Measurements from ENCODE around the gene PPP4R2.

DNA sequence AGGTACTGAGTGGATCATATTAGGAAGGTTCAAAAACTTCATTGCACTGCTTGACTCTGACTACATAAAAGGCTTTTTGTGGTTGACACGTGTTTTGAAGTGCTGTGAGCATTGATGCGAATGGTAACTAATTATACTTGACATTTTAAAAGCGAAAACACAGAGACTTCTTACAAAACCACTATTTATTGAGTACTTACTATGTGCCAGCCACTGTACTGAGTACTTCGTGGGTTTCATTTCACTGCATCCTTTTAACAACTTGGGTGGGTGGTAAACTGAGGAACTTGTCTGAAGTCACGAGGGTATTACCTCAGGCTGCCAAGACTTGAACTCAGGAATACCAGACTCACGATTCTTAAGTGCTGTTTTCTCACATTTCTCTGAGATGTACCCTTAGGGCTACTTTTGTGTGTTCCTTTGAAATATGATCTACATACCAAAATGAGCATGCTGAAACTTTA is 45.3 kb upstream of the PPP4R2 start:
- no peak for TF ChIP-seq EZH2 (IDR thresholded peaks at IDR 0.05; ENCODE audit: low read depth, low read length, severe bottlenecking)
- TF ChIP-seq, protein P1, sequence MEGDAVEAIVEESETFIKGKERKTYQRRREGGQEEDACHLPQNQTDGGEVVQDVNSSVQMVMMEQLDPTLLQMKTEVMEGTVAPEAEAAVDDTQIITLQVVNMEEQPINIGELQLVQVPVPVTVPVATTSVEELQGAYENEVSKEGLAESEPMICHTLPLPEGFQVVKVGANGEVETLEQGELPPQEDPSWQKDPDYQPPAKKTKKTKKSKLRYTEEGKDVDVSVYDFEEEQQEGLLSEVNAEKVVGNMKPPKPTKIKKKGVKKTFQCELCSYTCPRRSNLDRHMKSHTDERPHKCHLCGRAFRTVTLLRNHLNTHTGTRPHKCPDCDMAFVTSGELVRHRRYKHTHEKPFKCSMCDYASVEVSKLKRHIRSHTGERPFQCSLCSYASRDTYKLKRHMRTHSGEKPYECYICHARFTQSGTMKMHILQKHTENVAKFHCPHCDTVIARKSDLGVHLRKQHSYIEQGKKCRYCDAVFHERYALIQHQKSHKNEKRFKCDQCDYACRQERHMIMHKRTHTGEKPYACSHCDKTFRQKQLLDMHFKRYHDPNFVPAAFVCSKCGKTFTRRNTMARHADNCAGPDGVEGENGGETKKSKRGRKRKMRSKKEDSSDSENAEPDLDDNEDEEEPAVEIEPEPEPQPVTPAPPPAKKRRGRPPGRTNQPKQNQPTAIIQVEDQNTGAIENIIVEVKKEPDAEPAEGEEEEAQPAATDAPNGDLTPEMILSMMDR (IDR thresholded peaks at IDR 0.05; ENCODE audit: control extremely low read depth in 1 of 3, insufficient read depth in 1 of 3, low read depth in 1 of 3, low read length in 3 of 3) = no peak
- TF ChIP-seq POLR2AphosphoS5 (IDR thresholded peaks at IDR 0.05; ENCODE audit: low read depth, low read length) = no peak
- TF ChIP-seq, protein P2, sequence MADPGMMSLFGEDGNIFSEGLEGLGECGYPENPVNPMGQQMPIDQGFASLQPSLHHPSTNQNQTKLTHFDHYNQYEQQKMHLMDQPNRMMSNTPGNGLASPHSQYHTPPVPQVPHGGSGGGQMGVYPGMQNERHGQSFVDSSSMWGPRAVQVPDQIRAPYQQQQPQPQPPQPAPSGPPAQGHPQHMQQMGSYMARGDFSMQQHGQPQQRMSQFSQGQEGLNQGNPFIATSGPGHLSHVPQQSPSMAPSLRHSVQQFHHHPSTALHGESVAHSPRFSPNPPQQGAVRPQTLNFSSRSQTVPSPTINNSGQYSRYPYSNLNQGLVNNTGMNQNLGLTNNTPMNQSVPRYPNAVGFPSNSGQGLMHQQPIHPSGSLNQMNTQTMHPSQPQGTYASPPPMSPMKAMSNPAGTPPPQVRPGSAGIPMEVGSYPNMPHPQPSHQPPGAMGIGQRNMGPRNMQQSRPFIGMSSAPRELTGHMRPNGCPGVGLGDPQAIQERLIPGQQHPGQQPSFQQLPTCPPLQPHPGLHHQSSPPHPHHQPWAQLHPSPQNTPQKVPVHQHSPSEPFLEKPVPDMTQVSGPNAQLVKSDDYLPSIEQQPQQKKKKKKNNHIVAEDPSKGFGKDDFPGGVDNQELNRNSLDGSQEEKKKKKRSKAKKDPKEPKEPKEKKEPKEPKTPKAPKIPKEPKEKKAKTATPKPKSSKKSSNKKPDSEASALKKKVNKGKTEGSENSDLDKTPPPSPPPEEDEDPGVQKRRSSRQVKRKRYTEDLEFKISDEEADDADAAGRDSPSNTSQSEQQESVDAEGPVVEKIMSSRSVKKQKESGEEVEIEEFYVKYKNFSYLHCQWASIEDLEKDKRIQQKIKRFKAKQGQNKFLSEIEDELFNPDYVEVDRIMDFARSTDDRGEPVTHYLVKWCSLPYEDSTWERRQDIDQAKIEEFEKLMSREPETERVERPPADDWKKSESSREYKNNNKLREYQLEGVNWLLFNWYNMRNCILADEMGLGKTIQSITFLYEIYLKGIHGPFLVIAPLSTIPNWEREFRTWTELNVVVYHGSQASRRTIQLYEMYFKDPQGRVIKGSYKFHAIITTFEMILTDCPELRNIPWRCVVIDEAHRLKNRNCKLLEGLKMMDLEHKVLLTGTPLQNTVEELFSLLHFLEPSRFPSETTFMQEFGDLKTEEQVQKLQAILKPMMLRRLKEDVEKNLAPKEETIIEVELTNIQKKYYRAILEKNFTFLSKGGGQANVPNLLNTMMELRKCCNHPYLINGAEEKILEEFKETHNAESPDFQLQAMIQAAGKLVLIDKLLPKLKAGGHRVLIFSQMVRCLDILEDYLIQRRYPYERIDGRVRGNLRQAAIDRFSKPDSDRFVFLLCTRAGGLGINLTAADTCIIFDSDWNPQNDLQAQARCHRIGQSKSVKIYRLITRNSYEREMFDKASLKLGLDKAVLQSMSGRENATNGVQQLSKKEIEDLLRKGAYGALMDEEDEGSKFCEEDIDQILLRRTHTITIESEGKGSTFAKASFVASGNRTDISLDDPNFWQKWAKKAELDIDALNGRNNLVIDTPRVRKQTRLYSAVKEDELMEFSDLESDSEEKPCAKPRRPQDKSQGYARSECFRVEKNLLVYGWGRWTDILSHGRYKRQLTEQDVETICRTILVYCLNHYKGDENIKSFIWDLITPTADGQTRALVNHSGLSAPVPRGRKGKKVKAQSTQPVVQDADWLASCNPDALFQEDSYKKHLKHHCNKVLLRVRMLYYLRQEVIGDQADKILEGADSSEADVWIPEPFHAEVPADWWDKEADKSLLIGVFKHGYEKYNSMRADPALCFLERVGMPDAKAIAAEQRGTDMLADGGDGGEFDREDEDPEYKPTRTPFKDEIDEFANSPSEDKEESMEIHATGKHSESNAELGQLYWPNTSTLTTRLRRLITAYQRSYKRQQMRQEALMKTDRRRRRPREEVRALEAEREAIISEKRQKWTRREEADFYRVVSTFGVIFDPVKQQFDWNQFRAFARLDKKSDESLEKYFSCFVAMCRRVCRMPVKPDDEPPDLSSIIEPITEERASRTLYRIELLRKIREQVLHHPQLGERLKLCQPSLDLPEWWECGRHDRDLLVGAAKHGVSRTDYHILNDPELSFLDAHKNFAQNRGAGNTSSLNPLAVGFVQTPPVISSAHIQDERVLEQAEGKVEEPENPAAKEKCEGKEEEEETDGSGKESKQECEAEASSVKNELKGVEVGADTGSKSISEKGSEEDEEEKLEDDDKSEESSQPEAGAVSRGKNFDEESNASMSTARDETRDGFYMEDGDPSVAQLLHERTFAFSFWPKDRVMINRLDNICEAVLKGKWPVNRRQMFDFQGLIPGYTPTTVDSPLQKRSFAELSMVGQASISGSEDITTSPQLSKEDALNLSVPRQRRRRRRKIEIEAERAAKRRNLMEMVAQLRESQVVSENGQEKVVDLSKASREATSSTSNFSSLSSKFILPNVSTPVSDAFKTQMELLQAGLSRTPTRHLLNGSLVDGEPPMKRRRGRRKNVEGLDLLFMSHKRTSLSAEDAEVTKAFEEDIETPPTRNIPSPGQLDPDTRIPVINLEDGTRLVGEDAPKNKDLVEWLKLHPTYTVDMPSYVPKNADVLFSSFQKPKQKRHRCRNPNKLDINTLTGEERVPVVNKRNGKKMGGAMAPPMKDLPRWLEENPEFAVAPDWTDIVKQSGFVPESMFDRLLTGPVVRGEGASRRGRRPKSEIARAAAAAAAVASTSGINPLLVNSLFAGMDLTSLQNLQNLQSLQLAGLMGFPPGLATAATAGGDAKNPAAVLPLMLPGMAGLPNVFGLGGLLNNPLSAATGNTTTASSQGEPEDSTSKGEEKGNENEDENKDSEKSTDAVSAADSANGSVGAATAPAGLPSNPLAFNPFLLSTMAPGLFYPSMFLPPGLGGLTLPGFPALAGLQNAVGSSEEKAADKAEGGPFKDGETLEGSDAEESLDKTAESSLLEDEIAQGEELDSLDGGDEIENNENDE (IDR thresholded peaks at IDR 0.05; ENCODE audit: insufficient replicate concordance, low read length) = no peak
- TF ChIP-seq CREB1 (IDR thresholded peaks at IDR 0.05) = no peak
- TF ChIP-seq RFX5 (IDR thresholded peaks at IDR 0.05; ENCODE audit: borderline replicate concordance, low read depth, low read length) = no peak
- TF ChIP-seq TBP (IDR thresholded peaks at IDR 0.05; ENCODE audit: low read depth, low read length) = no peak
- no peak for TF ChIP-seq EGR1 (IDR thresholded peaks at IDR 0.05; ENCODE audit: borderline replicate concordance, low read depth, low read length)
- TF ChIP-seq EP300 (IDR thresholded peaks at IDR 0.05; ENCODE audit: borderline replicate concordance in 1 of 2, low read depth in 2 of 2, low read length in 2 of 2) = no peak
- TF ChIP-seq, protein P3, sequence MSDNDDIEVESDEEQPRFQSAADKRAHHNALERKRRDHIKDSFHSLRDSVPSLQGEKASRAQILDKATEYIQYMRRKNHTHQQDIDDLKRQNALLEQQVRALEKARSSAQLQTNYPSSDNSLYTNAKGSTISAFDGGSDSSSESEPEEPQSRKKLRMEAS (IDR thresholded peaks at IDR 0.05) = no peak
- no peak for TF ChIP-seq NRF1 (IDR thresholded peaks at IDR 0.05; ENCODE audit: low read depth, low read length)
- TF ChIP-seq GTF2F1 (IDR thresholded peaks at IDR 0.05; ENCODE audit: borderline replicate concordance, low read depth, low read length) = no peak

Data from H1 (cell line).